Karpas-422 (cell line): ENCODE measurements around the gene VCAN. TPM values are rescaled to one million over a fixed set of nuclear protein-coding genes. Genes with fewer than 3 reads are reported as not detected.

Experiments used
- DNase-seq: peaks from one replicate; pipeline ENCODE4 v3.0.0-alpha.2; 2015
- H2AFZ ChIP-seq: fragments of 200-600 bp; sonication (generic); 2 replicates; pipeline ENCODE4 v1.6.1; 2014; ENCODE audit warnings: antibody characterized with exemption, low read length, mixed read lengths
- H3K27ac ChIP-seq: fragments of 200-600 bp; sonication (generic); 2 replicates; pipeline ENCODE4 v1.5.1; 2014; ENCODE audit warnings: mild to moderate bottlenecking, low read length, moderate library complexity
- H3K27me3 ChIP-seq: fragments of 200-600 bp; sonication (generic); 2 replicates; pipeline ENCODE4 v1.6.1; 2014; ENCODE audit warnings: low read length, mixed read lengths
- H3K36me3 ChIP-seq: fragments of 200-600 bp; sonication (generic); 2 replicates; pipeline ENCODE4 v1.6.1; 2014; ENCODE audit warnings: low read length, mixed read lengths; ENCODE audit not compliant: insufficient read depth
- H3K4me1 ChIP-seq: fragments of 200-600 bp; sonication (generic); 2 replicates; pipeline ENCODE4 v1.6.1; 2014; ENCODE audit warnings: mild to moderate bottlenecking, low read length, mixed read lengths
- H3K4me2 ChIP-seq: fragments of 200-600 bp; sonication (generic); 2 replicates; pipeline ENCODE4 v1.6.1; 2014; ENCODE audit warnings: low read length, low read depth, mild to moderate bottlenecking; ENCODE audit not compliant: poor library complexity, severe bottlenecking
- H3K4me3 ChIP-seq: fragments of 200-600 bp; sonication (generic); 2 replicates; pipeline ENCODE4 v1.5.1; 2014; ENCODE audit warnings: mild to moderate bottlenecking, antibody characterized with exemption, low read length, mixed read lengths
- H3K79me2 ChIP-seq: fragments of 200-600 bp; sonication (generic); 2 replicates; pipeline ENCODE4 v1.6.1; 2014; ENCODE audit warnings: mild to moderate bottlenecking, low read length, mixed read lengths
- H3K9ac ChIP-seq: fragments of 200-600 bp; sonication (generic); 2 replicates; pipeline ENCODE4 v1.6.0; 2014; ENCODE audit warnings: low read length
- H3K9me2 ChIP-seq: fragments of 200-600 bp; sonication (generic), shearing (Covaris generic); replicated peaks from 2 replicates; pipeline ENCODE4 v1.6.0; 2014; ENCODE audit warnings: mild to moderate bottlenecking, low read length, moderate library complexity; ENCODE audit not compliant: insufficient read depth
- H3K9me3 ChIP-seq: fragments of 300-700, 200-600 bp; sonication (generic); 2 replicates; pipeline ENCODE4 v1.6.1; 2014; ENCODE audit warnings: low read length, mixed read lengths
- H4K20me1 ChIP-seq: fragments of 200-600 bp; sonication (generic); 2 replicates; pipeline ENCODE4 v1.6.1; 2014; ENCODE audit warnings: mild to moderate bottlenecking, antibody characterized with exemption, low read length, low read depth; ENCODE audit not compliant: insufficient read depth
- total RNA-seq: library from RNA; depleted of rRNA; stranded (reverse); fragments of >200 nt; shearing (Covaris generic); gene quantifications from 2 replicates; pipeline ENCODE4 v1.2.3, GENCODE V29; 2014; ENCODE audit warnings: low replicate concordance

Gene VCAN
- total RNA-seq, 1 experiment from 2014 or later, result not detected

DNA sequence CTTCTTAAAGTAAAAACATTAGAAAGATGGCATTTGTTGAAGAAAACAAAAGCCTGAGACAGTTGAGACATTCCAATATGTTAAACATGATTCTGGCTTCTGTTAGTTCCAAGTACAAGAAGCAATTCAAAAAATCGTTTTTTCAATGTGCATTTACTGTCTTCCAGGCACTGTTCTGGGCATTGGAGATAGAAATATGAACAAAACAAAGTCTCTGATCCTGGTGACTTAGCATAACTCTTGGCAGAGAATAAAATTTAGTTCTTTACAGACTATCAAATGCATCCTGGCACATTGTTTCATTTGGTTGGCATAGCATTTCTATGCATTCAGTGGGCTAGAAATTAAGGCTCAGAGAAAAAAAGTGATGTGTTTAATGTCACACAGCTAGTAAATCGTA is 77.5 kb downstream of the VCAN start:
- H3K9ac ChIP-seq, result no peak overlapping the region

DNA sequence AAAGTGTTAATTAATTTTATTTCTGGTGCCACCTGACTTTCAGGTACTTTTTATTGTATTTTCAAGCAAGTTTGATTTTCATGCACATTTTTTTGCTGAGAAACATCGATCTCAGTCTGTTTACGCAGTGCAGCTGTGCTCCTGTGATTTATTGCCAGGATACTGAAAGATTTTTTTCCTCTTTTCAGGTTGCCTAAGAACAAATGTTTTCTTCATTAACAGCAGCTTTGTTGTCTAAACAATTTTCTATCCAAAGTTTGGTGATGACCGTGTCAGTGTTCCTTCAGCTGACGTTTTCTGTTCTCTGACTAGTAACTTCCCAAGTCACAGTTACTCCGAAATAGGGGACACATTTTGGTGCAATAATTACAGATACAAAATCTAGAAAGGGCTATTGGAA is 78.1 kb downstream of the VCAN start:
- Histone ChIP-seq H3K9me2 (no peaks in the 10 kb centered on the region), H3K36me3 (no peaks in the 10 kb centered on the region), H3K27ac (no peak overlapping the region), H3K4me1 (no peaks in the 10 kb centered on the region), H3K79me2 (no peaks in the 10 kb centered on the region), H3K4me2 (no peak overlapping the region), H2AFZ (no peak overlapping the region), H3K9me3 (no peaks in the 10 kb centered on the region), H3K4me3 (no peak overlapping the region), H4K20me1 (no peaks in the 10 kb centered on the region), H3K27me3 (no peaks in the 10 kb centered on the region), H3K9ac (no peak overlapping the region)
- DNase-seq, result no peak

More for the DNA sequence above, 77.5 kb downstream of the VCAN start:
- no peaks in the 10 kb centered on the region for H4K20me1 ChIP-seq
- no peaks in the 10 kb centered on the region for H3K36me3 ChIP-seq
- no peaks in the 10 kb centered on the region for H3K27me3 ChIP-seq
- no peak for DNase-seq
- no peak overlapping the region for H2AFZ ChIP-seq
- no peak overlapping the region for H3K27ac ChIP-seq
- H3K4me3 ChIP-seq, result no peak overlapping the region
- H3K9me2 ChIP-seq, result no peaks in the 10 kb centered on the region
- H3K4me2 ChIP-seq, result no peak overlapping the region
- no peaks in the 10 kb centered on the region for H3K79me2 ChIP-seq
- H3K9me3 ChIP-seq, result no peaks in the 10 kb centered on the region
- H3K4me1 ChIP-seq, result no peaks in the 10 kb centered on the region

DNA sequence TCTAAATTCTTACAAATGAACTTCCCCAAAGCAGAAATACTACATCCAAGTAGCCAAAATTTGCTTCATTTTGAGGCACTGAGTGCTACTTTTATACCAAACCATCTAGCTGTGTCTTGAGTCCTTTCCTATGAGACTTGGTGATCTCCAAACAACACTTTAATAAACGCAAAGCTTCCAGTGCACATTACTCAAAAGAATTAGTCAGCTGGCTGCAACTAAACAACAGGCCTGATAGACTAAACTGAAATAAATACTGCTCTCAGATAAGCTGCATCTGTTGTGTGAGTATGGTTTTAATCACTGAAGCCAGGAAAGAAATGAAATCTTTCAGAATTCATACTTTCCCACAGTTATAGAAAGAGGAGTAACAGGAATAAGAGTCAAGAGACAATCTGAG is 80.3 kb downstream of the VCAN start:
- H3K4me3 ChIP-seq, result no peak overlapping the region
- H3K4me2 ChIP-seq, result no peak overlapping the region
- no peak for DNase-seq
- H3K79me2 ChIP-seq, result no peaks in the 10 kb centered on the region
- no peaks in the 10 kb centered on the region for H3K27me3 ChIP-seq
- no peak overlapping the region for H3K27ac ChIP-seq
- H3K9ac ChIP-seq, result no peak overlapping the region
- no peaks in the 10 kb centered on the region for H3K4me1 ChIP-seq
- no peaks in the 10 kb centered on the region for H3K9me3 ChIP-seq
- no peaks in the 10 kb centered on the region for H3K9me2 ChIP-seq
- H2AFZ ChIP-seq, result no peak overlapping the region
- H3K36me3 ChIP-seq, result no peaks in the 10 kb centered on the region
- no peaks in the 10 kb centered on the region for H4K20me1 ChIP-seq

DNA sequence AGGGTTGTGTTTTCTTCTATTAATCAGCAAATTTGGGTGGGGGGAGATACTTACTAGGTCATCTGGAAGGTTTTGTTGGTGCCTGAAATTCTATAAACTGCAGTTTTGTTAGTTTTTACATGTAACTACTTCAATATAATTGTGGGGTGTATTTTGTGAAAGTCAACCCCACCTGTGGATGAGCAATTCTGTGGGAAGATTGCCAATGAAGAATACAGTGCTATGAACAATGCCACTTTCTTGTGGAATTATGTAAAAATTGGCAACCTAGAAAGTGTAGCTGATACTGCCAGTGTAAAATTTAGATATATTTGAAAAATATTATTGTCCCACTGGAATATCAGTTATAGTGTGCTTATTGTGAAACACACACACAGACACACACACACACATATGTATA is 80.7 kb downstream of the VCAN start:
- H3K27me3 ChIP-seq, result no peaks in the 10 kb centered on the region
- H3K9ac ChIP-seq, result no peak overlapping the region
- no peaks in the 10 kb centered on the region for H4K20me1 ChIP-seq
- H3K36me3 ChIP-seq, result no peaks in the 10 kb centered on the region
- no peaks in the 10 kb centered on the region for H3K4me1 ChIP-seq
- H3K4me2 ChIP-seq, result no peak overlapping the region
- no peaks in the 10 kb centered on the region for H3K79me2 ChIP-seq
- no peak overlapping the region for H3K4me3 ChIP-seq
- H2AFZ ChIP-seq, result no peak overlapping the region
- no peak for DNase-seq
- no peaks in the 10 kb centered on the region for H3K9me2 ChIP-seq
- H3K9me3 ChIP-seq, result no peaks in the 10 kb centered on the region
- H3K27ac ChIP-seq, result no peak overlapping the region

DNA sequence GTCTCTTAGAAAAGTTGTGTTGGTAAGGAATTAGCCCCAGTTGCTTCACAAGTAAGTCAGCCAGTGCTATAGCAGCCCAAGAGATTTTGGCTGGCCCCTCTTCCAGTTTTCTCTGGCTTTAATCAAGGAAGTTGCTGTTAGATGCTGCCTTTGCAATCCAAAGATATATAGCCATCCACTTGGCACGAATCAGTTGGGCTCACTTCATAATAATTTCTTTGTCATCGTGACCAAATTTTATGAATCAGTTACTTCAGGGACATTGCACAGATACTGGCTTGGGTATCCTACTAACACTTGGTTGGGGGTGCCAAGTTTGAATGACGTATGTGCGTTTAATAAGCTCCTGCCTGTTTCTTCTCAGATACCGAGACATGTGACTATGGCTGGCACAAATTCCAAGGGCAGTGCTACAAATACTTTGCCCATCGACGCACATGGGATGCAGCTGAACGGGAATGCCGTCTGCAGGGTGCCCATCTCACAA is 81.5 kb downstream of the VCAN start:
- H3K9me3 ChIP-seq, result no peaks in the 10 kb centered on the region
- no peak overlapping the region for H3K27ac ChIP-seq
- H3K4me1 ChIP-seq, result no peaks in the 10 kb centered on the region
- H4K20me1 ChIP-seq, result no peaks in the 10 kb centered on the region
- no peak overlapping the region for H3K4me2 ChIP-seq
- no peaks in the 10 kb centered on the region for H3K79me2 ChIP-seq
- no peak overlapping the region for H3K4me3 ChIP-seq
- no peaks in the 10 kb centered on the region for H3K9me2 ChIP-seq
- H2AFZ ChIP-seq, result no peak overlapping the region
- H3K9ac ChIP-seq, result no peak overlapping the region
- H3K27me3 ChIP-seq, result no peaks in the 10 kb centered on the region
- no peak for DNase-seq
- H3K36me3 ChIP-seq, result no peaks in the 10 kb centered on the region

DNA sequence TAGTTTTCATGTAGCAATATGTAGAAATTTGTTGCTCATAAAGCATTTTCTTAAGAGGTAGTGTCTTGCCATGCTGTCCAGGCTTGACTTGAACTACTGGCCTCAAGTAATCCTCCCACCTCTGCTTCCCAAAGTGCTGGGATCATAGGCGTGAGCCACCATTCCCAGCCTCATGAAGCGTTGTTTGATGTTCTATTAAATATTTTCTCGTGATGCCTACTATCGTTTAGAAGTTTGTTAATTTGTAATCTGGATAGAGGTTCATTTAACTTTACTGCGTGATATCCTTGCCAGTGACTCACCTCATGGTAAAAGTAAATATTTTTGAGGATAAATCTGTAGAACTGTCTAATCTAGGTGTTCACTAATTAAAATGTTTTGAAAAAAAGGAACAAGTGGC is 82.6 kb downstream of the VCAN start:
- H3K36me3 ChIP-seq, result no peaks in the 10 kb centered on the region
- DNase-seq, result no peak
- no peaks in the 10 kb centered on the region for H3K9me2 ChIP-seq
- no peaks in the 10 kb centered on the region for H3K9me3 ChIP-seq
- no peaks in the 10 kb centered on the region for H3K79me2 ChIP-seq
- no peak overlapping the region for H3K9ac ChIP-seq
- H4K20me1 ChIP-seq, result no peaks in the 10 kb centered on the region
- no peak overlapping the region for H3K4me3 ChIP-seq
- no peaks in the 10 kb centered on the region for H3K4me1 ChIP-seq
- H3K27ac ChIP-seq, result no peak overlapping the region
- H3K4me2 ChIP-seq, result no peak overlapping the region
- no peak overlapping the region for H2AFZ ChIP-seq
- H3K27me3 ChIP-seq, result 0 out of 2 replicates have a peak, but pooled peaks cover 2% of the 10 kb centered on the region

DNA sequence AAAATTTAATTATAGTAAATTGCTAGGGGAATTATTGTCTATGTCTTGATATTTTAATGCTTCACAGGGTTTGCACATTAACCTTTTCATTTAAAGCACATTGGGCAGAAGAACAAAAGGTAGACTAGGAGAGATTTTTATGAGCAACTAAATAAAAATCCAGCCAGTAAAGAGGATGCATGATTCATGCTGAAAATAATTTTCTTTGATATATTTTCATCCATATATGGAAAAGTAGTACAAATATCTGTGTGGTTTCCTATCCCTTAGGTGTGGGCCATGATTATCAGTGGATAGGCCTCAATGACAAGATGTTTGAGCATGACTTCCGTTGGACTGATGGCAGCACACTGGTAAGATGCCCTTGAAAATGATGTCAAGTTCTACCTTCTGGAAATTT is 83.1 kb downstream of the VCAN start:
- H3K9me3 ChIP-seq, result no peaks in the 10 kb centered on the region
- H3K27me3 ChIP-seq, result 0 out of 2 replicates have a peak, but pooled peaks cover 3% of the 10 kb centered on the region
- no peaks in the 10 kb centered on the region for H3K9me2 ChIP-seq
- H3K4me2 ChIP-seq, result no peak overlapping the region
- no peaks in the 10 kb centered on the region for H4K20me1 ChIP-seq
- no peak overlapping the region for H3K4me3 ChIP-seq
- H2AFZ ChIP-seq, result no peak overlapping the region
- H3K27ac ChIP-seq, result no peak overlapping the region
- DNase-seq, result no peak
- H3K9ac ChIP-seq, result no peak overlapping the region
- no peaks in the 10 kb centered on the region for H3K79me2 ChIP-seq
- no peaks in the 10 kb centered on the region for H3K4me1 ChIP-seq
- H3K36me3 ChIP-seq, result no peaks in the 10 kb centered on the region

DNA sequence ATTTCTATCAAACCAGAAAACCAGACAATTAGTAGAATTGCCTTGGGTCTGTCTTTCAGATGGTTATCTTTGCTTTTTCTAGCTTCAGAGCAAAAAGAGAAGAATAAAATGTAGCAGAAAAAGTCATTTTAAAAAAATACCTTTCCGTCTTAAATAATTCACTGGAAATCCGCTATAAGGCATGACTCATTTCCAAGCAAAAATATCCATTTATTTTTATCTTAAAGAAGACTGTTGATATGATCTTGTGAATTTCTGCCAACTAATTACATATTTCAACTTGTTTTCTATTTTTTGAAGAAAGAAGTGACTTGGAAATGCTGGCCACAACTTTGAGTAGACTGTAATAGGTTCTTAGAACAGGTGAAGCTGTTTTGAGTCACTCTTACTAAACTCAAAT is 83.7 kb downstream of the VCAN start:
- Histone ChIP-seq H3K9ac (no peak overlapping the region), H4K20me1 (no peaks in the 10 kb centered on the region), H3K27ac (no peak overlapping the region), H3K4me1 (no peaks in the 10 kb centered on the region), H3K36me3 (no peaks in the 10 kb centered on the region), H3K4me3 (no peak overlapping the region), H3K4me2 (no peak overlapping the region), H2AFZ (no peak overlapping the region), H3K9me2 (no peaks in the 10 kb centered on the region), H3K9me3 (no peaks in the 10 kb centered on the region), H3K27me3 (0 out of 2 replicates have a peak, but pooled peaks cover 3% of the 10 kb centered on the region), H3K79me2 (no peaks in the 10 kb centered on the region)
- no peak for DNase-seq

DNA sequence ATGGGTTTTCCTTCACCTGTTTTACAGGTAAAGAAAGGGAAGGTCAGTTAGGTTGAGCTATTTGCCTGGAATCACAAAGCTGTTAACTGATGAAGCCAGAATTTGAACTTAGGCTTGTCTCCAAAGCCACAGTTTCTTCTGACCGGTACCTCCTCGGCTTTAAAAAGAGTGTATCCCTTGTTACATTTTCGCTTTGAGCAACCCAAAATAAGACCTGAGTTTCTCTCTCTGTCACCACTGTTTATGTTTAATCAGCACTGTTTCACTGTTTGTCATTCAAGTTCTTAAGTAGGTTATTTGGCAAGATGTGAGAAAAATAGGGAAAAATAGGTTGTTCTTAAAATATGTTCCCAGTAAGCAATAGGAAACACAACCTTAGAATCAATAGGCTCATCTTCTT is 84.6 kb downstream of the VCAN start:
- no peak for DNase-seq
- Histone ChIP-seq H4K20me1 (no peaks in the 10 kb centered on the region), H3K79me2 (no peaks in the 10 kb centered on the region), H3K4me3 (no peak overlapping the region), H3K9me2 (no peaks in the 10 kb centered on the region), H3K27me3 (0 out of 2 replicates have a peak, but pooled peaks cover 3% of the 10 kb centered on the region), H3K9me3 (no peaks in the 10 kb centered on the region), H3K9ac (no peak overlapping the region), H2AFZ (no peak overlapping the region), H3K4me2 (no peak overlapping the region), H3K36me3 (no peaks in the 10 kb centered on the region), H3K27ac (no peak overlapping the region), H3K4me1 (no peaks in the 10 kb centered on the region)
